HepG2 (cell line): Measurements from ENCODE around the gene DNASE1L2. TPM values are rescaled to one million over a fixed set of nuclear protein-coding genes. Genes with fewer than 3 reads are reported as not detected.

ENCODE experiments used
- AGO1 ChIP-seq: fragments of 200-400 bp; formaldehyde crosslinking; IDR thresholded peaks from 2 replicates; pipeline ENCODE4 v1.6.1; 2017; ENCODE audit warnings: mild to moderate bottlenecking, low read depth, low read length, moderate library complexity; ENCODE audit not compliant: poor library complexity, severe bottlenecking
- AGO2 ChIP-seq: fragments of 200-400 bp; formaldehyde crosslinking; optimal IDR thresholded peaks from 2 replicates; pipeline ENCODE3; 2017; ENCODE audit warnings: mild to moderate bottlenecking, low read depth, low read length, moderate library complexity
- CENPX ChIP-seq: sonication (generic); formaldehyde crosslinking; IDR thresholded peaks from 2 replicates; pipeline ENCODE4 v1.9.0; 2021; ENCODE audit warnings: mild to moderate bottlenecking, missing genetic modification reagents, moderate library complexity
- DDIT3 ChIP-seq: sonication (generic); formaldehyde crosslinking; IDR thresholded peaks from 2 replicates; pipeline ENCODE4 v1.4.0; 2020; ENCODE audit warnings: mild to moderate bottlenecking, missing genetic modification reagents
- DZIP1 ChIP-seq: sonication (generic); formaldehyde crosslinking; IDR thresholded peaks from 2 replicates; pipeline ENCODE4 v1.5.0; 2020; ENCODE audit warnings: mild to moderate bottlenecking, missing genetic modification reagents
- PATZ1 ChIP-seq: sonication (generic); formaldehyde crosslinking; IDR thresholded peaks from 2 replicates; pipeline ENCODE4 v1.4.0; 2020; ENCODE audit warnings: missing genetic modification reagents
- PCBP2 ChIP-seq: fragments of 200-400 bp; formaldehyde crosslinking; optimal IDR thresholded peaks from 2 replicates; pipeline ENCODE3; 2018; ENCODE audit warnings: low read length, low read depth; ENCODE audit not compliant: poor library complexity, severe bottlenecking
- SRY ChIP-seq: sonication (generic); formaldehyde crosslinking; IDR thresholded peaks from 2 replicates; pipeline ENCODE4 v1.8.0; 2022; ENCODE audit warnings: mild to moderate bottlenecking, missing genetic modification reagents
- STAT5B ChIP-seq: sonication (generic); formaldehyde crosslinking; IDR thresholded peaks from 2 replicates; pipeline ENCODE4 v1.4.0; 2020; ENCODE audit warnings: missing genetic modification reagents
- ZNF574 ChIP-seq: sonication (generic); formaldehyde crosslinking; IDR thresholded peaks from 2 replicates; pipeline ENCODE4 v1.4.0; 2020; ENCODE audit warnings: missing genetic modification reagents
- ZNF879 ChIP-seq: sonication (generic); formaldehyde crosslinking; IDR thresholded peaks from 2 replicates; pipeline ENCODE4 v1.8.1; 2023; ENCODE audit warnings: missing genetic modification reagents
- polyA plus RNA-seq, 8 experiments: library from polyadenylated mRNA; depleted of rRNA in 3 of 8; stranded (reverse) in 7 of 8; unstranded in 1 of 8; fragments of >200 nt; fragmentation: Illumina TruSeq in 4 of 8; extraction: Trizol in 4 of 8; gene quantifications; 2 replicates each; pipeline versions ENCODE4 v1.2.1 to v1.2.3, GENCODE V29; 2011 to 2016; ENCODE audit warnings: low read depth in 4 of 8, missing spikeins in 1 of 8, mixed read lengths in 1 of 8; ENCODE audit not compliant: insufficient read depth in 1 of 8
- total RNA-seq, 5 experiments: library from RNA; depleted of rRNA; stranded (reverse); fragments of >200 nt; fragmentation: Illumina TruSeq; extraction: Trizol; gene quantifications; 2 replicates each; pipeline ENCODE4 v1.2.3, GENCODE V29; 2016; ENCODE audit warnings: low read depth in 1 of 5

DNASE1L2 gene
- total and polyA plus RNA-seq, 2 of the 13 experiments (the other 11 are each of a cell fraction or from before 2014, with no cell fraction given): 0.44 to 0.50 TPM

GRCh38 chr16:2236337-2237101, at the start of gene DNASE1L2 (continued):
- 0 out of 2 replicates have a peak, but pooled peaks have one; percentile 25 for TF ChIP-seq ZNF574
- TF ChIP-seq ZNF879: no peak
- TF ChIP-seq PCBP2: no peak
- peak; percentile 32 for TF ChIP-seq PATZ1 (CRISPR knock-in tag)
- TF ChIP-seq STAT5B: no peak
- 0 out of 2 replicates have a peak, but pooled peaks have one; percentile 33 for TF ChIP-seq DZIP1 (CRISPR knock-in tag)
- peak; percentile 83 for TF ChIP-seq AGO1
- no peak for TF ChIP-seq DDIT3 (CRISPR knock-in tag)
- peak; percentile 75 for TF ChIP-seq AGO2
- TF ChIP-seq SRY (CRISPR knock-in tag): 0 out of 2 replicates have a peak, but pooled peaks have one; percentile 35
- no peak for TF ChIP-seq CENPX (CRISPR knock-in tag)
